ENCODE data around the gene NPY.

DNA sequence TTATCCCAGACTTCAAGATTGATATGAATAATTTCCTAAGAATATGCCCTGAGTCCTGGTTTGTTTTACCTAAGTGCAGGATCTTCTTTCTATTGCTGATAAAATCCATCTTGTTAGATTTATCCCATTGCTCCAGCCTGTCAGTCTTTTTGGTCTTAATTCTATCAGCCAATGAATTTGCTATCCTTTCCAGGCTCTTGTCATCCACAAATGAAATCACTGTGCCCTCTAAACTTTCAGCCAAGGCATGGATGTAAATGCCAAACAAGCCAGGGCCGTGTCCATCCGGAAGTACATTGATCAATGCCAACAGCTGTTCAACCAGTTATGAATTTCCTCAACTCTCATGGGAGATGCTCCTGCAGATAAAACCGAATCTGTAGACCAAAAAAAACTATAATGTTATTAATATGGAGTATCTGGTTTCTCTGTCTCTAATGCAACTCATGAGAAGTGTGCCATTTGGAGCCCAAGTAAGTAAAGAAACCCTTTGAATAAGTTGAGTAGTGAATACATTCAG is 40.0 kb downstream of the NPY start:
- TF ChIP-seq, protein P1, sequence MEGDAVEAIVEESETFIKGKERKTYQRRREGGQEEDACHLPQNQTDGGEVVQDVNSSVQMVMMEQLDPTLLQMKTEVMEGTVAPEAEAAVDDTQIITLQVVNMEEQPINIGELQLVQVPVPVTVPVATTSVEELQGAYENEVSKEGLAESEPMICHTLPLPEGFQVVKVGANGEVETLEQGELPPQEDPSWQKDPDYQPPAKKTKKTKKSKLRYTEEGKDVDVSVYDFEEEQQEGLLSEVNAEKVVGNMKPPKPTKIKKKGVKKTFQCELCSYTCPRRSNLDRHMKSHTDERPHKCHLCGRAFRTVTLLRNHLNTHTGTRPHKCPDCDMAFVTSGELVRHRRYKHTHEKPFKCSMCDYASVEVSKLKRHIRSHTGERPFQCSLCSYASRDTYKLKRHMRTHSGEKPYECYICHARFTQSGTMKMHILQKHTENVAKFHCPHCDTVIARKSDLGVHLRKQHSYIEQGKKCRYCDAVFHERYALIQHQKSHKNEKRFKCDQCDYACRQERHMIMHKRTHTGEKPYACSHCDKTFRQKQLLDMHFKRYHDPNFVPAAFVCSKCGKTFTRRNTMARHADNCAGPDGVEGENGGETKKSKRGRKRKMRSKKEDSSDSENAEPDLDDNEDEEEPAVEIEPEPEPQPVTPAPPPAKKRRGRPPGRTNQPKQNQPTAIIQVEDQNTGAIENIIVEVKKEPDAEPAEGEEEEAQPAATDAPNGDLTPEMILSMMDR (optimal IDR thresholded peaks at IDR 0.05 in 1 of 3, IDR thresholded peaks at IDR 0.05 in 1 of 3, conservative IDR thresholded peaks at IDR 0.05 in 1 of 3; ENCODE audit: extremely low read depth in 1 of 3, insufficient read depth in 2 of 3, low read length in 3 of 3) = no peak
- TF ChIP-seq EZH2 (IDR thresholded peaks at IDR 0.05; ENCODE audit: low read length) = no peak
